Transverse colon (tissue), 4 donors: ENCODE data around the gene ASB13. TPM values are rescaled to one million over a fixed set of nuclear protein-coding genes. Genes with fewer than 3 reads are reported as not detected.

Source experiments
- DNase-seq: peaks from one replicate; pipeline ENCODE4 v3.0.0-alpha.2; 2019
- H3K27ac ChIP-seq, 4 donors: fragments of 200-600 bp; sonication (generic); 2 replicates each; pipeline ENCODE4 v1.5.1; 2016 to 2018; ENCODE audit warnings: inconsistent platforms in 4 of 4
- H3K27me3 ChIP-seq: fragments of 200-600 bp; sonication (generic); 2 replicates; pipeline ENCODE4 v1.5.1; 2017; ENCODE audit warnings: inconsistent platforms
- H3K36me3 ChIP-seq, 4 donors: fragments of 200-600 bp; sonication (generic); 2 replicates each; pipeline ENCODE4 v1.5.1; 2017 to 2019; ENCODE audit warnings: inconsistent platforms in 4 of 4
- H3K4me1 ChIP-seq, 4 donors: fragments of 200-600 bp; sonication (generic); 2 replicates each; pipeline ENCODE4 v1.5.1; 2017 to 2020; ENCODE audit warnings: inconsistent platforms in 4 of 4
- H3K4me3 ChIP-seq, 4 donors: fragments of 200-600 bp; sonication (generic); 1 replicate in 1 of 4; 2 replicates in 3 of 4; pipeline versions ENCODE4 v1.5.1 to v1.6.1; 2017 to 2019; ENCODE audit warnings: inconsistent platforms in 4 of 4
- H3K9me3 ChIP-seq, 2 donors: fragments of 200-600 bp; sonication (generic); 2 replicates each; pipeline ENCODE4 v1.5.1; 2017 to 2019; ENCODE audit warnings: inconsistent platforms in 2 of 2
- EP300 ChIP-seq: sonication (generic); formaldehyde crosslinking; IDR thresholded peaks from one replicate; pipeline ENCODE4 v1.6.1; 2017; ENCODE audit warnings: antibody characterized with exemption, low read depth
- POLR2A ChIP-seq: fragments of 450-650 bp; IDR thresholded peaks from one replicate; pipeline ENCODE4 v1.6.1; 2016; ENCODE audit warnings: antibody characterized with exemption, mild to moderate bottlenecking, moderate library complexity
- POLR2AphosphoS5 ChIP-seq, 3 donors: sonication (generic); formaldehyde crosslinking; IDR thresholded peaks; one replicate each; pipeline ENCODE4 v1.6.1; 2016; ENCODE audit warnings: antibody characterized with exemption in 3 of 3
- WGBS, 2 donors: methylation state at CpG; one replicate each; pipeline ENCODE4 v1.1.5; 2018; ENCODE audit warnings: low coverage in 1 of 2; 5-methylcytosine and 5-hydroxymethylcytosine counted together
- in situ Hi-C, 4 donors: fragments of 200-750 bp; cut with MboI; loops; one replicate each; pipeline versions ENCODE4 v1.15.0 to v1.15.1; 2017; ENCODE audit warnings: low sequenced_read_pairs in 3 of 4, low pct_ligation_motif_present in 1 of 4, low pct_unique_long_range_greater_than_20kb in 1 of 4
- intact Hi-C: fragments of 100-400 bp; cut with DNase I; formaldehyde crosslinking; loops from one replicate; pipeline ENCODE4 v1.15.1; 2023; ENCODE audit warnings: low total_unique reads
- total RNA-seq, 4 donors: library from RNA; depleted of rRNA; stranded (reverse); fragments of >200 nt; gene quantifications; one replicate each; pipeline ENCODE4 v1.1.0, GENCODE V29; 2016
- TF ChIP-seq, protein P1 (sequence below), 5 experiments: fragments of 200-600 bp in 3 of 5; fragments of 450-650 bp in 2 of 5; sonication (generic) in 3 of 5; IDR thresholded peaks; 1 replicate in 2 of 5; 2 replicates in 3 of 5; pipeline ENCODE4 v1.5.1; 2016 to 2017; ENCODE audit warnings: antibody characterized with exemption in 5 of 5, inconsistent platforms in 3 of 5, mild to moderate bottlenecking in 2 of 5, moderate library complexity in 1 of 5

Gene ASB13
- total RNA-seq, 4 donors from 2014 or later, result 14.5 to 73.3 (median 61.0) TPM

DNA sequence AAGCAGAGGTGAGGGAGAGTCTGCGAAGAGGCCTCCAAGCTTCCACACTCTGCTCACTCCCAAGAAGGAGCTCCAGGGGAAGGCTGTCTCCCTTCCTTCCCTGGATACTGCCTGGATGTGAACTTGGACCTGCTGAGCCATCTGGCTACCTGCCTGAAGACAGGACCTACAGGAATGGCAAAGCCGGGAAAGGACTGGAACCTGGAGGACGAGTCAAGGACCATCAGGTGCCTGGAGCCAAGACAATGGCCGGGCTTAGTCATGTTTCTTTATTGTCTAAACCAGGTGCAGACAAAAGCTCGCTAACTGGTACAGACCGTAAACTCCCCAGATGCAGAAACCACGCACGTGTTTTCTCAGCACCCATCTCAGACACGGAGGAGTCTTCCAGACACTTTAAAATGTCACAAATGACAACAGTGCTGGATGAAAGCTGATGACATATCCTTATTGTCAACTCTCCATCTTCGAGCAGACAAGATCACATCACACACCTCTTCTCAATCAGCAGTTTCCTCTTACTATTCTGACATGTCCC is 12.1 kb downstream of the ASB13 start:
- in situ Hi-C loops, result no loop called here
- Histone ChIP-seq H3K4me3 (no peak overlapping the region), H3K27ac (peak overlapping the region; percentile 70 to 83 (median 82)), H3K4me1 (peaks cover 3 to 55% (median 21%) of the 10 kb centered on the region in 4 donors), H3K27me3 (no peaks in the 10 kb centered on the region), H3K36me3 (no peaks in the 10 kb centered on the region), H3K9me3 (no peaks in the 10 kb centered on the region)
- peak; percentile 56 for DNase-seq
- no peak for TF ChIP-seq POLR2A
- TF ChIP-seq, protein P1, sequence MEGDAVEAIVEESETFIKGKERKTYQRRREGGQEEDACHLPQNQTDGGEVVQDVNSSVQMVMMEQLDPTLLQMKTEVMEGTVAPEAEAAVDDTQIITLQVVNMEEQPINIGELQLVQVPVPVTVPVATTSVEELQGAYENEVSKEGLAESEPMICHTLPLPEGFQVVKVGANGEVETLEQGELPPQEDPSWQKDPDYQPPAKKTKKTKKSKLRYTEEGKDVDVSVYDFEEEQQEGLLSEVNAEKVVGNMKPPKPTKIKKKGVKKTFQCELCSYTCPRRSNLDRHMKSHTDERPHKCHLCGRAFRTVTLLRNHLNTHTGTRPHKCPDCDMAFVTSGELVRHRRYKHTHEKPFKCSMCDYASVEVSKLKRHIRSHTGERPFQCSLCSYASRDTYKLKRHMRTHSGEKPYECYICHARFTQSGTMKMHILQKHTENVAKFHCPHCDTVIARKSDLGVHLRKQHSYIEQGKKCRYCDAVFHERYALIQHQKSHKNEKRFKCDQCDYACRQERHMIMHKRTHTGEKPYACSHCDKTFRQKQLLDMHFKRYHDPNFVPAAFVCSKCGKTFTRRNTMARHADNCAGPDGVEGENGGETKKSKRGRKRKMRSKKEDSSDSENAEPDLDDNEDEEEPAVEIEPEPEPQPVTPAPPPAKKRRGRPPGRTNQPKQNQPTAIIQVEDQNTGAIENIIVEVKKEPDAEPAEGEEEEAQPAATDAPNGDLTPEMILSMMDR (IDR thresholded peaks at IDR 0.05), result no peak
- no peak for TF ChIP-seq POLR2AphosphoS5 (IDR thresholded peaks at IDR 0.05)
- no peak for TF ChIP-seq EP300
- intact Hi-C loops, result no loop called here
- WGBS, 2 donors, result 56 to 75% methylated on average over 2 to 10 of the region's 10 CpGs

DNA sequence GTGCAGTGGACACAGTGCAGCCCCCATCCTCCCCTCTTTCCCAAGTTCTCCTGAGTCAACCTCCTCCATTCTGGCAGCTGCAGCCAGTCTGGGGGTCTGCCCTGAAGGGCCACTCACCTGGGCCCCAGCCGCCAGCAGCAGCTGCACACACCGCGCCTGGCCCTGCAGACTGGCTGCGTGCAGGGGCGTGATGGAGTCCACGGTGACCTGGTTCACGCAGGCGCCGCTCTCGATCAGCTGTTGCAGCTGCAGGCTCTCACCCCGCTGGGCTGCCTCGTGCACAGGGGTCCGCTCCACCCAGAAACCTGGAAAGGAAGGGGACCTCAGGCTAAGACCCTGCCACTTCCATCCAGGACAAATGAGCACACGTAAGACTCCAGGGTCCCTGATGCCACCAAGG is 13.6 kb downstream of the ASB13 start:
- WGBS, 2 donors, result 94% methylated on average over 12 of the region's 14 CpGs; no CpG with 5 or more reads in 1 of the 2 donors
- in situ Hi-C loops (no loop called here), intact Hi-C loops (no loop called here)
- Histone ChIP-seq H3K9me3 (no peaks in the 10 kb centered on the region), H3K4me1 (peaks cover 3 to 51% (median 19%) of the 10 kb centered on the region in 4 donors), H3K4me3 (no peak overlapping the region), H3K36me3 (no peaks in the 10 kb centered on the region), H3K27me3 (no peaks in the 10 kb centered on the region), H3K27ac (no peak overlapping the region)
- no peak for DNase-seq
- no peak for TF ChIP-seq POLR2AphosphoS5 (IDR thresholded peaks at IDR 0.05)
- TF ChIP-seq, protein P1 (IDR thresholded peaks at IDR 0.05), result no peak
- TF ChIP-seq EP300, result no peak
- TF ChIP-seq POLR2A, result no peak

DNA sequence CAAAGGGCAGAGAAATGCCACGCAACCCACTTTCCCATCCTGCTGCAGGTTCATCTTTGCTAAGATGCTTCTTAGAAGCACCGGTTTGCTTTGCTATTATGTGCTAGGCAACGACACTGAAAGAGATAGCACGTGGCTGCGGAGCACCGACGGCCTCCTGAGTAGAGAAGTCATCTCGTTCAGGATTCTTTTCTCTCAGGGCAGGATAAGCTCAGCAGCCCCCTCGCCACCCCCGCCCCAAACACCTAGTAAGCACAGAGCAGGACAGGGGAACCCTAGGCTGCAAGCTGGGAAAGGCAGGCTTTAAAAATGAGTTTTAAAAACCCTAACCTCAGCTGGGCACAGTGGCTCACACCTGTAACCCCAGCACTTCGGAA is 15.0 kb downstream of the ASB13 start:
- H3K4me1 ChIP-seq, result peaks cover 3 to 50% (median 16%) of the 10 kb centered on the region in 4 donors
- no peaks in the 10 kb centered on the region for H3K27me3 ChIP-seq
- H3K9me3 ChIP-seq, result no peaks in the 10 kb centered on the region
- DNase-seq, result no peak
- H3K4me3 ChIP-seq, result no peak overlapping the region
- 93% methylated on average over 11 of the region's 11 CpGs; no CpG with 5 or more reads in 1 of the 2 donors for WGBS, 2 donors
- no peaks in the 10 kb centered on the region for H3K36me3 ChIP-seq
- intact Hi-C loops, result no loop called here
- H3K27ac ChIP-seq, result peak overlapping the region; percentile 22 to 34 (median 28)
- TF ChIP-seq EP300, result no peak
- TF ChIP-seq POLR2AphosphoS5 (IDR thresholded peaks at IDR 0.05), result no peak
- TF ChIP-seq, protein P1 (IDR thresholded peaks at IDR 0.05), result no peak
- TF ChIP-seq POLR2A, result no peak
- in situ Hi-C loops, result no loop called here

DNA sequence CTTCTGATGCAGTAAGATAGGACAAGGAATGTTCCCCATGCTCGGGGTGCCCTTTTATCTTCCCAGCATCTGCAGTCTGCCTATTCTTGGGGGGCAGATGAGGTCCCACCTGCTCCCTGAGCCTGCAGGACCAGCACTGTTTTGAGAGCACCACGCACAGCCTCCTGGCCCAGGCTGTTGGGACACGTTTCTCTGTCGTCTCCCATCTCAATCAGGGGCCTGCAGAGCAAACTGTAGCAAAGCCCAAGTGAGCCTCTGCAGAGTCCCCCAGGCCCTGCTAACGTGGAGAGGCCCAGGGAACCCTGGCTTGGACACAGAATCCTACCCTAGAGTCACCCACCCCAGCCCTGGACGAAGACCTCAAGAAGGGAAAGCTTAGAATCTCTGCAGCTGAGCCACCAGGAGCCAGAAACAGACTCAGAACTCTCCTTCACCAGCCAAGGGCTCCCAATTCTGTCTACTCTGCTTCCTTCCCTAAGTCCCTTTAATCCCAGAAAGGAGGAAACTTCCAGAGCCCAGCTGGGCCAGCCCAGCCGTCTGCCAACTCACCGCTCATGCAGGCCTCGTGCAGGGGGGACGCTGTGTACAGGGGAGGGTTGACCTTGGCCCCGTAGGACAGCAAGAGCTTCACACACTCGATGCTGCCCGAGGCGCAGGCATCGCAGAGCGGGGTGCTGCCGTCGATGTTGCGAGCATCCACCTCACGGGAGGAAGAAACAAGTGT is 15.6 kb downstream of the ASB13 start:
- intact Hi-C loops, result no loop called here
- in situ Hi-C loops, result no loop called here
- 91% methylated on average over 20 of the region's 20 CpGs; no CpG with 5 or more reads in 1 of the 2 donors for WGBS, 2 donors

More for the DNA sequence above, 15.6 kb downstream of the ASB13 start:
- no peak for DNase-seq
- Histone ChIP-seq H3K36me3 (no peaks in the 10 kb centered on the region), H3K4me1 (peaks cover 3 to 50% (median 20%) of the 10 kb centered on the region in 4 donors), H3K27me3 (no peaks in the 10 kb centered on the region), H3K27ac (peak overlapping the region in 3 of 4 donors; percentile 22 to 28 (median 24)), H3K4me3 (no peak overlapping the region), H3K9me3 (no peaks in the 10 kb centered on the region)
- TF ChIP-seq, protein P1 (IDR thresholded peaks at IDR 0.05), result no peak
